GM12864 (cell line): Measurements from ENCODE around the gene ATL3.
A peak's percentile ranks its signal among the peaks of the same experiment; 100 is the strongest.
"Not testable (repeated sequence)": the region's sequence is repeated elsewhere in the genome, so short reads cannot be mapped to it uniquely, and the experiment has no call there.

Source experiments
- DNase-seq: peaks from one replicate; pipeline ENCODE4 v3.0.0-alpha.2; 2011; ENCODE audit warnings: low read depth
- H3K4me3 ChIP-seq: 2 replicates; pipeline ENCODE4 v1.5.1; 2011; ENCODE audit warnings: mild to moderate bottlenecking, low read depth, low read length, control low read depth
- TF ChIP-seq, protein P1 (sequence below): IDR thresholded peaks from 2 replicates; pipeline ENCODE4 v1.5.1; 2011; ENCODE audit warnings: low read depth, mild to moderate bottlenecking, moderate library complexity, low read length, control low read depth, inconsistent platforms; ENCODE audit errors: missing control alignments

The ATL3 gene

DNA sequence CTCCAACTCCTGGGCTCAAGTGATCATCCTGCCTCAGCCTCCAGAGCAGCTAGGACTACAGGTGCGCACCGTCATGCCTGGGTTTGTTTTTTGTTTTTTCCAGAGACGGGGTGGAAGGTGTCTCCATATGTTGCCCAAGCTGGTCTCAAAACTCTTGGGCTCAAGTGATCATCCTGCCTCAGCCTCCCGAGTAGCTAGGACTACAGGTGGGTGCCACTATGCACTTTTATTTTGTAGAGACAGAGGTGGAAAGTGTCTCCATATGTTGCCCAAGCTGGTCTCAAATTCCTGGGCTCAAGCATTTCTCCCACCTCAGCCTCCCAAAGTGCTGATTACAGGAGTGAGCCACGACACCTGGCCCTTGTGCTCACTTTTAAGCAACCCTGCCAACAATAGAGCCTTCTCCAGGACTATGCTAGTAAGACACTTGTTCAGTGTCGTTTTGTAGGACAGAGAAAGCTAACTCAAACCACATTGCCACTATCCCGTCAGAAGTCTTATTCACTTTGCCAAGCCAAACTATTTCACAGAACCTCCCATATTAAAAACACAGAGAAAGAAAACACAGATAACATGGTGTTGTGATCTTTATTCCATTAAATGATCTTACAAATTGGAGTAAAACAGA is 47.5 kb downstream of the ATL3 start:
- TF ChIP-seq, protein P1, sequence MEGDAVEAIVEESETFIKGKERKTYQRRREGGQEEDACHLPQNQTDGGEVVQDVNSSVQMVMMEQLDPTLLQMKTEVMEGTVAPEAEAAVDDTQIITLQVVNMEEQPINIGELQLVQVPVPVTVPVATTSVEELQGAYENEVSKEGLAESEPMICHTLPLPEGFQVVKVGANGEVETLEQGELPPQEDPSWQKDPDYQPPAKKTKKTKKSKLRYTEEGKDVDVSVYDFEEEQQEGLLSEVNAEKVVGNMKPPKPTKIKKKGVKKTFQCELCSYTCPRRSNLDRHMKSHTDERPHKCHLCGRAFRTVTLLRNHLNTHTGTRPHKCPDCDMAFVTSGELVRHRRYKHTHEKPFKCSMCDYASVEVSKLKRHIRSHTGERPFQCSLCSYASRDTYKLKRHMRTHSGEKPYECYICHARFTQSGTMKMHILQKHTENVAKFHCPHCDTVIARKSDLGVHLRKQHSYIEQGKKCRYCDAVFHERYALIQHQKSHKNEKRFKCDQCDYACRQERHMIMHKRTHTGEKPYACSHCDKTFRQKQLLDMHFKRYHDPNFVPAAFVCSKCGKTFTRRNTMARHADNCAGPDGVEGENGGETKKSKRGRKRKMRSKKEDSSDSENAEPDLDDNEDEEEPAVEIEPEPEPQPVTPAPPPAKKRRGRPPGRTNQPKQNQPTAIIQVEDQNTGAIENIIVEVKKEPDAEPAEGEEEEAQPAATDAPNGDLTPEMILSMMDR: no peak
- no peak overlapping the region for H3K4me3 ChIP-seq
- DNase-seq: no peak

DNA sequence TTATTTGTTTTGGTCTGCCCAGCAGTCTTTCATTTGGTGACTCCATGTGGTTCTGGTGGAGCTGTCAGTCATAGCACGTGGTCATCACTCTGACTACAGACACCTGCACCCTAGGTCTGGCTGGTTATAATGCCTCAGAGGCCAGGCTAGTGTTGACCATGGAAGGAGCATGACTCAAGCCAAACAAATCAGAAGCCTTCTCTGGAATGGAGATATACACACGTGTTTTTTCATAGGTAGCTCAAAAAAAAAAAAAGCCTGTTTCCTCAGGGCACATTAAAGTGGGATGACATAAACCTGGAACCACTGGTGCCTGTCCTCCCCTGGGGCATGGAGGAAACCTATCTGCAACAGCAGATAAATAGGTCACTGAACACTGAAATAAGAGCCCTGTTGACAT is 48.9 kb downstream of the ATL3 start:
- TF ChIP-seq, protein P1: no peak
- no peak for DNase-seq
- no peak overlapping the region for H3K4me3 ChIP-seq

DNA sequence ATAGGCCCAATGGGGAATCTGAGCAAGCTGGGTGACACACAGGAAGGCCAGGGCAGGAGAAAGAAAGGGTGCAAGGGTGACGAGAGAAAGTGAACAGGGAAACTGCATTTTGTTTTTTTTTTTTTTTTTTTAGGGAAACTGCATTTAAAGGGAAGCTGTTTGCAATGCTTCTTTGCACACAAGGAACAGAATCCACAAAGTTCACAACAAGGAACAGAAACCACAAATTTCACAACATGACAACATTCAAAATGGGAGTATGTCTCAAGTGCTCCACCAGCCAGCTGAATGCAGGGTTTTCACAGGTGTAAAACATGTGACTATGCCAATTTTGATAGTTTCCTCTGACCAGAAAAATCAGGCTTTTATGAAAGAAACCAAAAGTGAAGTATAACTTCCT is 50.1 kb downstream of the ATL3 start:
- no peak overlapping the region for H3K4me3 ChIP-seq
- TF ChIP-seq, protein P1: no peak
- DNase-seq: no peak

DNA sequence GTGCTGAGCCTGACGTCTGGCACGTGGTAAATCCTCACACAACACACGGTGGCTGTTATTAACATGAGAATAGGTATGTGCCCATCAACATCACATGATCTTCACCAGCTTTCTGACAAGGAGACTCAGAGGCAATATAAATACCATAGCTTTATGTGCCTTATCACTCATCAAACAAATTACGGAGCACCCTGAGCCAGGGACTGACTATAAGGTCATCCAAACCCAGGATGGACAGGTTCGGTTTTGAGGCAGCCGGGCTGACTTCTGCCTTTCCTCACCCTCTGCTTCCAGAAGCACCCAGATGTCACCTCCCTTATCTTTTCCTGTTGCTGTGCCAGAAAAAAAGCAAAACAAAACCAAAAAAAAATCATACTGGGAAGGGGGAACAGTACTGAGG is 51.2 kb downstream of the ATL3 start:
- TF ChIP-seq, protein P1: no peak
- H3K4me3 ChIP-seq: no peak overlapping the region
- no peak for DNase-seq

DNA sequence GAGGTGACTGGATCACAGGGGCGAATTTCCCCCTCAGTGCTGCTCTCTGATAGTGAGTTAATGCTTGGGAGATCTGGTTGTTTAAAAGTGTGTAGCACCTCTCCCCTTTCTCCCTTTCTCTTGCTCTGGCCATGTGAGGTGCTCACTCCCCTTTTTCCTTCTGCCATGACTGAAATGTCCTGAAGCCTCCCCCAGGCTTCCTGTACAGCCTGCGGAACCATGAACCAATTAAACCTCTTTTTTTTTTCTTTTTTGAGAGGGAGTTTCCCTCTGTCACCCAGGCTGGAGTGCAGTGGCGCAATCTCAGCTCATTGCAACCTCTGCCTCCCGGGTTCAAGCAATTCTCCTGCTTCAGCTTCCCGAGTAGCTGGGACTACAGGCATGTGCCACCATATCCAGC is 53.5 kb downstream of the ATL3 start:
- not testable (repeated sequence) for DNase-seq, H3K4me3 ChIP-seq

DNA sequence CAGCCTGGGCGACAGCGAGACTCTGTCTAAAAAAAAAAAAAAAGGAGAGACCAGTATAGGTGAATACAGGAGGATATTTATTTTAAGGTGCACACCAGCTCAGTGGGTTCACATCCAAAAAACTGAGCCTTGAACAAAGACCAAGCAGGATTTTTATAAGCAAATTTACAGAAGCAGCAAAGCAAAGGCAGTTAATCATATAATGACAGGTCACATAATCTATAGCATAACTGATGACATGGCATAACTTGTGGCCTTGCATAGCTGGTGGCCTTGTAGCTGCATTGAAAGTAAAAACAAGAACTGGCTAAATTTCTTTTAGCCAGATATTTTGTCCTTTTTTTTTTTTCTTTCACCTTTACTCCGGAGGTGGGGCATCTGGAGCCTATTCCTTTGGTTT is 54.2 kb downstream of the ATL3 start:
- TF ChIP-seq, protein P1: no peak
- no peak for DNase-seq
- no peak overlapping the region for H3K4me3 ChIP-seq

DNA sequence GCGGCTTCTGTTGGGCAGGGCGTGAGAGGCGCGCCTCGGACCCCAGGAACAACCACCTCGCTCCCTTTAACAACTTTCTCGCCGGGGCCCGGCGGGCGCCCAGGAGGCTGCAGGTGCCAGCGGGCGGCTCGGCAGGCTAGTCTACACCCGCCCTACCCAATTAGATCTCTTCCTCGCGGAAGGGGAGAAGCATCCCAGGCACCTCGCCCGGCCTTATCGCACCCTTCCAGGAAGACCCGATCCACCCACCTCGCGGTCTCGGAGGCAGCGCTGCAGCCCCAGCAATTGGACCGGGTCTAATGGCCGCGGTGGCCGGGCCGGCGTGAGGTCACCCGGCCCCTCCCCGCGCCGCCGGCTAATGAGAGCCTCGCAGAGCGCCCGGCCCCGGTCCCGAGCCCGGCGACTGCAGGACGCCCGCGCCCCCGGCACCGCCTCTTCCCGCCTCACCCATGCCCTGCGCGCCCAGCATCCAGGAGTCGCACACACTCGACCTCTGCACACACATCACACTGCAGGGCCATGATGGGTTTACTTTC is 57.0 kb downstream of the ATL3 start, which contains the start of gene PLAAT3:
Gene PLAAT3 (minus strand): TSS at position 298 of the 536 bp plus-strand sequence. CDS start 419 bp downstream, outside the sequence.
- DNase-seq: no peak
- peak within 1 kb of the TSS; percentile 54 for H3K4me3 ChIP-seq
- TF ChIP-seq, protein P1: no peak
